Measurements from ENCODE around the gene THG1L.

GRCh38 chr5:157719245-157719644 is 12.0 kb upstream of the THG1L start:
- TF ChIP-seq EZH2 (IDR thresholded peaks at IDR 0.05; ENCODE audit: borderline replicate concordance) (no peak), CTCF (IDR thresholded peaks at IDR 0.05; ENCODE audit: poor library complexity) (no peak), EZH2phosphoT487 (IDR thresholded peaks at IDR 0.05; ENCODE audit: low read depth, severe bottlenecking, unreplicated experiment) (no peak)

Data from hepatocyte (in vitro differentiated cells).